Stimulated activated CD4-positive, alpha-beta T cell treated with anti-CD3 and anti-CD28 coated beads, Interleukin-2, amount 100 ng/mL, for 24 hours (primary cell): Measurements from ENCODE around the gene BRD1.
A peak's percentile ranks its signal among the peaks of the same experiment; 100 is the strongest.

Source experiments
- DNase-seq, 2 donors: peaks; one replicate each; pipeline ENCODE4 v3.0.0-alpha.2; 2020

The BRD1 gene

DNA sequence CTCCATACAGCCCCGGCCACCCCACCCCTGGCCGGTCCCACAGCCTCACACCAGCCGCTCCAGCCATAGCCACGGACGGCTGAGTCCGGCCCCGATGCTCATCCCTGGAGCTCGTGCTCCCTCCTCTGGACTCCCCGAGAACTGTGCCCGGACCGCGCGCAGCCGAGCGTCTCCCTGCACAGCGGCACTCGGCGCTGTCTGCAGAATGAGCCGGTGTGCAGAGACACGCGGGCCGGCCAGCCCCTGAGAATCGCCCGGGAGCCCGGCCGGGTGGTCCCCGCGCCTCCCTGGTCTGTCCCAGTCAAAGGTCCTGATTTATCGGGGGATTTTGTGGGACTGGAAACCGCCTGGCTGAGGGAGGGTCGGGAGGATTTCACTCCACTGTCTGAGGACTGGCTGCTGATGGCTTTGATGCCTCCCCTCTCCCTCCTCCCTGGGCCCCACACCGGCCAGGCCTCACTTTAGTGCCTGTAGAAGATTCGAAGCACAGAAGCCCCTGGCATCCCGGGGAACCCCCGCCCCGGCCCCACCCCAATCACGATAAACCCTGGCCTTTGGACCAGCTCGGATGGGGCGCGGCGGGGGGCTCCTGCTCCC lies 102.7 kb downstream of the BRD1 start:
- DNase-seq, result peak; percentile 73 to 83

DNA sequence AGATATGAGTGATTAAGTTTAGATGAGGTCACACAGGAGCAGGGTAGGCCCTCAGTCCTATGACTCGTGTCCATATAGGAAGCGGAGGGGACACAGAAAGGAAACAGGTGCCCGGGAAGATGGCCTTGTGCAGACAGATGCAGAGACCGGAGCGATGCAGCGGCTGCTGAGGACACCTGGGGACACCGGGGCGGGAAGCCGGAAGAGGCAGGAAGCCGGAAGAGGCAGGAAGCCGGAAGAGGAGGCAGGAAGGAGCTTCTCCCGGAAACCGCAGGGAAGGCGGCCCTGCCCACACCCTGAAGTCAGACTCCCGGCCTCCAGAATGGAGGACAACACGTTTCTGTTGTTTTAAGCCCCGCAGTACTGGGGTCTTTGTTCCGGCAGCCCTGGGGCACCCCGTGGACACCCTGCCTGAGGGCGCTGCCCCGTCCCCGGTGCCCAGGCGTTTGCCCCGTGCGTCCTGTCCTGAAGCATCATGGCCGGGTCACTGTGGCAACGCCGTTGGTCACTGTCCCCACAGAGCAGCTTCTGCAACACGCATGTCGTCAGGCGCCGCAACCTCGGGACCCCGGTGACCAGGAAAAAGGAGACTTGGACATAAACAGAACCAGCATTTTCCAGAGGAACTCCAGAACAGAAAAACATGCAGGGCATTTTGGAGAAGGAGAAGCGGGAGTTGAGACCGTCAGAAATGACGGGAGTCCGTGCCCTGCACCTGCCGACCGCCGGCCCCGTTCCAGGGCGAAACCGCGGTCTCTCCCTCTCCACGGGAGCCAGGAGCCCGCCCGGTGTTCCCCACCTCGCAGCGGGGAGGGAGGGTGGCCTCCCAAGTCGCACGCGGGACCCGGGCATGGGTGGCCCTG lies 103.4 kb downstream of the BRD1 start:
- DNase-seq, result peak; percentile 61 to 65

DNA sequence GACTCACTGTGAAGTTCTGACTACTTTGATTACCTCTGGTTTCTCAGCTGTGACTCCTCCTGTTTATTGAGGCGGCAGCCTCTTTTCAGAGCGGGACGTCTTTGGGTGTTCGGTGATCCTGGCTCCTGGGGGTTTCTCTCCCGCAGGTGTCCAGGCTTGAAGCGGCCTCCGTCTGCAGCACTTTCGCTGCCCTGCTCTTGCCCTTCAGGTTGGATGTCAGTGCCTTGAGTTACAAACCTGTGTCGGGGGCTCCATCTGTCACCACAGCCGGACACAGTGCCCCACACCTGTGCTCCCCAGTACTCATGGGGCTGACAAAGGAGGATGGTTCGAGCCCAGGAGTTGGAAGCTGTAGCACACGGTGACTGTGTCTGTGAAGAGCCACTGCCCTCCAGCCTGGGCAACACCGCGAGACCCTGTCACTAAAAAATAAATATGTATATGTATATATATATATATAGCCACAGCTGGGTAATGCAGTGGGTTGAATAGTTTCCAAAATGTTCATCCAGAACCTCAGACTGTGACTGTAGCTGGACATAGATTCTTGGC lies 104.1 kb downstream of the BRD1 start:
- no peak for DNase-seq
